HepG2 (cell line): ENCODE results near the gene RNF208. TPM values are rescaled to one million over a fixed set of nuclear protein-coding genes. Genes with fewer than 3 reads are reported as not detected.
A peak's percentile ranks its signal among the peaks of the same experiment; 100 is the strongest.

Source experiments
- CREM ChIP-seq, 2 experiments: sonication (generic) in 1 of 2; formaldehyde crosslinking in 1 of 2; IDR thresholded peaks; 2 replicates each; pipeline versions ENCODE4 v1.4.0 to v1.6.1; 2016 to 2020; ENCODE audit warnings: antibody characterized with exemption in 1 of 2, mild to moderate bottlenecking in 1 of 2, missing genetic modification reagents in 1 of 2
- EED ChIP-seq: sonication (generic); formaldehyde crosslinking; IDR thresholded peaks from 2 replicates; pipeline ENCODE4 v1.5.0; 2020; ENCODE audit warnings: mild to moderate bottlenecking, missing genetic modification reagents
- ETV5 ChIP-seq: IDR thresholded peaks from 2 replicates; pipeline ENCODE4 v1.6.1; 2018; ENCODE audit warnings: missing biosample characterization, missing genetic modification reagents, inconsistent platforms, borderline replicate concordance
- HBP1 ChIP-seq: IDR thresholded peaks from 2 replicates; pipeline ENCODE4 v1.6.1; 2016; ENCODE audit warnings: low read depth, control low read depth
- HNF4G ChIP-seq, 2 experiments: sonication (generic) in 1 of 2; formaldehyde crosslinking in 1 of 2; IDR thresholded peaks; 2 replicates each; pipeline versions ENCODE4 v1.4.0 to v1.6.1; 2011 to 2020; ENCODE audit warnings: borderline replicate concordance in 2 of 2, low read depth in 2 of 2, mild to moderate bottlenecking in 2 of 2, low read length in 1 of 2, missing genetic modification reagents in 1 of 2, moderate library complexity in 1 of 2
- KDM2A ChIP-seq: sonication (generic); formaldehyde crosslinking; IDR thresholded peaks from 2 replicates; pipeline ENCODE4 v1.4.0; 2020; ENCODE audit warnings: low read depth, missing genetic modification reagents, borderline replicate concordance
- MAFK ChIP-seq, 2 experiments: IDR thresholded peaks in 1 of 2; conservative IDR thresholded peaks in 1 of 2; 2 replicates each; pipeline ENCODE4 v1.6.1; 2011; ENCODE audit warnings: improper control_type of control experiment in 2 of 2, low read length in 2 of 2
- NCOA2 ChIP-seq: sonication (generic); formaldehyde crosslinking; IDR thresholded peaks from 2 replicates; pipeline ENCODE4 v1.8.0; 2022; ENCODE audit warnings: inconsistent platforms
- NRL ChIP-seq: sonication (generic); formaldehyde crosslinking; IDR thresholded peaks from 2 replicates; pipeline ENCODE4 v1.5.0; 2020; ENCODE audit warnings: missing genetic modification reagents, mild to moderate bottlenecking, moderate library complexity, borderline replicate concordance
- SNAPC5 ChIP-seq: sonication (generic); formaldehyde crosslinking; IDR thresholded peaks from 2 replicates; pipeline ENCODE4 v1.8.1; 2023; ENCODE audit warnings: mild to moderate bottlenecking, missing genetic modification reagents, borderline replicate concordance
- SUZ12 ChIP-seq: fragments of 150-350 bp; IDR thresholded peaks from 2 replicates; pipeline ENCODE4 v1.6.1; 2014; ENCODE audit warnings: low read depth, low read length
- ZBTB33 ChIP-seq: sonication (generic); formaldehyde crosslinking; IDR thresholded peaks from 2 replicates; pipeline ENCODE4 v1.4.0; 2020; ENCODE audit warnings: missing genetic modification reagents
- ZBTB37 ChIP-seq: sonication (generic); formaldehyde crosslinking; IDR thresholded peaks from 2 replicates; pipeline ENCODE4 v1.4.0; 2020; ENCODE audit warnings: mild to moderate bottlenecking, missing genetic modification reagents
- ZFX ChIP-seq: sonication (generic); formaldehyde crosslinking; IDR thresholded peaks from 2 replicates; pipeline ENCODE4 v1.4.0; 2020; ENCODE audit warnings: mild to moderate bottlenecking, low read depth, missing genetic modification reagents, moderate library complexity
- ZFY ChIP-seq: sonication (generic); formaldehyde crosslinking; IDR thresholded peaks from 2 replicates; pipeline ENCODE4 v1.4.0; 2020; ENCODE audit warnings: missing genetic modification reagents
- ZNF331 ChIP-seq: sonication (generic); formaldehyde crosslinking; IDR thresholded peaks from 2 replicates; pipeline ENCODE4 v1.4.0; 2020; ENCODE audit warnings: missing genetic modification reagents
- ZNF343 ChIP-seq: sonication (generic); formaldehyde crosslinking; IDR thresholded peaks from 2 replicates; pipeline ENCODE4 v1.4.0; 2020; ENCODE audit warnings: mild to moderate bottlenecking, missing genetic modification reagents
- ZNF362 ChIP-seq: sonication (generic); formaldehyde crosslinking; IDR thresholded peaks from 2 replicates; pipeline ENCODE4 v1.4.0; 2020; ENCODE audit warnings: missing genetic modification reagents, mild to moderate bottlenecking, borderline replicate concordance
- ZNF614 ChIP-seq: IDR thresholded peaks from 2 replicates; pipeline ENCODE4 v1.6.1; 2018; ENCODE audit warnings: missing biosample characterization, missing genetic modification reagents, inconsistent platforms, borderline replicate concordance
- ZNF652 ChIP-seq: IDR thresholded peaks from 2 replicates; pipeline ENCODE4 v1.6.1; 2016; ENCODE audit warnings: low read depth, borderline replicate concordance
- ZNF782 ChIP-seq: sonication (generic); formaldehyde crosslinking; IDR thresholded peaks from 2 replicates; pipeline ENCODE4 v1.4.0; 2020; ENCODE audit warnings: missing genetic modification reagents, mild to moderate bottlenecking, borderline replicate concordance
- ZSCAN25 ChIP-seq: sonication (generic); formaldehyde crosslinking; IDR thresholded peaks from 2 replicates; pipeline ENCODE4 v1.8.0; 2022; ENCODE audit warnings: mild to moderate bottlenecking, missing genetic modification reagents
- polyA plus RNA-seq, 8 experiments: library from polyadenylated mRNA; depleted of rRNA in 3 of 8; stranded (reverse) in 7 of 8; unstranded in 1 of 8; fragments of >200 nt; fragmentation: Illumina TruSeq in 4 of 8; extraction: Trizol in 4 of 8; gene quantifications; 2 replicates each; pipeline versions ENCODE4 v1.2.1 to v1.2.3, GENCODE V29; 2011 to 2016; ENCODE audit warnings: low read depth in 4 of 8, missing spikeins in 1 of 8, mixed read lengths in 1 of 8; ENCODE audit not compliant: insufficient read depth in 1 of 8
- total RNA-seq, 5 experiments: library from RNA; depleted of rRNA; stranded (reverse); fragments of >200 nt; fragmentation: Illumina TruSeq; extraction: Trizol; gene quantifications; 2 replicates each; pipeline ENCODE4 v1.2.3, GENCODE V29; 2016; ENCODE audit warnings: low read depth in 1 of 5

RNF208 gene
- total and polyA plus RNA-seq, 2 of the 13 experiments (the other 11 are each of a cell fraction or from before 2014, with no cell fraction given) = 1.6 to 2.1 TPM

- no peak for TF ChIP-seq SNAPC5 (CRISPR knock-in tag)
- TF ChIP-seq ETV5 = peak; percentile 50; the same call in 1 of the 2 replicates
- no peak for TF ChIP-seq SUZ12
- TF ChIP-seq ZNF652 (CRISPR knock-in tag) = no peak
- peak; percentile 53; the same call in 1 of the 2 replicates for TF ChIP-seq ZSCAN25 (CRISPR knock-in tag)
- peak; percentile 70 for TF ChIP-seq ZFX (CRISPR knock-in tag)
- peak; percentile 16; the same call in 1 of the 2 replicates for TF ChIP-seq NCOA2 (CRISPR knock-in tag)
- peak; percentile 48; the same call in 1 of the 2 replicates for TF ChIP-seq HNF4G (IDR thresholded peaks at IDR 0.05; ENCODE audit: borderline replicate concordance, low read depth, low read length)
- TF ChIP-seq HNF4G (CRISPR knock-in tag; IDR thresholded peaks at IDR 0.05; ENCODE audit: borderline replicate concordance, low read depth) = peak; percentile 83; the same call in 1 of the 2 replicates
- TF ChIP-seq ZNF343 = no peak; the same call in 1 of the 2 replicates
- no peak for TF ChIP-seq ZBTB37 (CRISPR knock-in tag)
- peak; percentile 65; the same call in 1 of the 2 replicates for TF ChIP-seq CREM (IDR thresholded peaks at IDR 0.05)
- TF ChIP-seq CREM (CRISPR knock-in tag; IDR thresholded peaks at IDR 0.05) = no peak
- TF ChIP-seq ZNF362 (CRISPR knock-in tag) = 0 out of 2 replicates have a peak, but pooled peaks have one; percentile 14
- TF ChIP-seq KDM2A (CRISPR knock-in tag) = peak; percentile 76
- peak; percentile 68 for TF ChIP-seq ZFY (CRISPR knock-in tag)
- TF ChIP-seq ZNF782 (CRISPR knock-in tag) = 0 out of 2 replicates have a peak, but pooled peaks have one; percentile 47
- peak; percentile 67; the same call in 1 of the 2 replicates for TF ChIP-seq ZNF614 (CRISPR knock-in tag)
- TF ChIP-seq HBP1 = no peak
- TF ChIP-seq ZNF331 = 0 out of 2 replicates have a peak, but pooled peaks have one; percentile 11
- peak in 1 of 2 experiments; percentile 21; a peak in 1 of 4 replicates for TF ChIP-seq MAFK (conservative IDR thresholded peaks at IDR 0.05 in 1 of 2, IDR thresholded peaks at IDR 0.05 in 1 of 2; ENCODE audit: low read length in 2 of 2)
- no peak for TF ChIP-seq EED (CRISPR knock-in tag)
- no peak; the same call in 1 of the 2 replicates for TF ChIP-seq ZBTB33
- peak; percentile 78 for TF ChIP-seq NRL (CRISPR knock-in tag)
Measured at GRCh38 chr9:137229903-137230704, 8.1 kb upstream of the RNF208 start (continued).
